IPS DF 4.7 (cell line): Measurements from ENCODE around the gene RELCH.

Experiments used
- DNase-seq: peaks from one replicate; pipeline ENCODE4 v3.0.0-alpha.2; 2013; ENCODE audit warnings: low spot score; ENCODE audit errors: extremely low read depth

Gene RELCH

GRCh38 chr18:62339106-62339988 lies 152.3 kb downstream of the RELCH start:
- DNase-seq: no peak

DNA sequence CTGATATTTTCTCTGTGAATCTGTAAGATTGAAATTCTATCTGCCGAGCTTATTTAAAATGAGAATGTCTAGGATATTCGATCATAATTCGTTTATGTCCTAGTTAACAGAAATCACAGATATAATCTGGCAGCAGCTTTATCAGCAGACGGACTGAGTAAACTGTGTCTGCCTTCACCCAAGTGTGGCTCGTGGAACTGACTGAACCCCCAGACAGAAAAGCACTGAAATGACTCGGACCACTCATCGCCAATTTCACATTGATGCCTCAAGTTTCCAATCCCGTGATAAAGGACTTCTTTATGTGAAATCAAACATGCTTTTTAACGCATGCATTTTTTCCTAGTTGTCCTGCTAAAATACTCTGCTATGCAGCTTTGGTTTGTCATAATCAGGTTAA lies 153.9 kb downstream of the RELCH start:
- DNase-seq: no peak

DNA sequence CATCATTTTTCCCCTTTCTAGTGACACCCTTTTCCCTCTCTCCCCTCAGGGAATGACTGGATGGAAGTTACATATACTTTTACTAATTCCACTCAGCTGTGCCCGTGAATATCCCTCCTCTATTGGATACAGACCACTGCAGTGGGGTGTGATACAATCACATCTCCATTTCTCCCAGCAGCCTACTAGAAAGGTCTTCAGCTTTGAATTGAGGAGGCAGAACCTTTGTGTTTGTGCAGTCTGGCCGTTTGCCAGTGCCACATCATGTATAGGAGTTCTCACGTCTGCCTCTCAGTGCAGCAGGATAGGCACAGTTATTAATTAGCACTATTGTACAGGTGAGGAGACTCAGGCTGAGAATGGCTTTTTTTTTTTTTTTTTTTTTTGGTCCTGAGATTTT lies 154.4 kb downstream of the RELCH start:
- no peak for DNase-seq

- no peak for DNase-seq
These were observed 155.8 kb downstream of the RELCH start for GRCh38 chr18:62342884-62343283.

DNA sequence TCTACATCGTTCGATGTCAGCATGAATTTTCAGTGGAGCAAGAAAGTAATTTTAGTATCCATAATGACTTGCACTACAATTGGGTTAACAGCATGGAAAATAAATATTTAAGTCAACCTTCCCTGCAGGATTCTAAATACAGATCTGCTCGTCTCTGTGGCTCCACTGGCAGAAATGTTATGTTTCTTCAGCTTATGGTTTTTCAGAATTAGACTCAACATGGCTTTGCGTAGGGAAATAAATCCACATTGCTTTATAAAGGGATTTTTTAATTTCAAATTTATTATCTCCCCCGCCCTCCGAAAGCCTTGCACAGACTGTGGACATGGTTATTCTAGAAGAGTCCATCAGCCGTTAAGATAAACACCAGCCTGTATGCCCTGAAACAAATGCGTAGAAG lies 156.3 kb downstream of the RELCH start:
- DNase-seq: no peak

DNA sequence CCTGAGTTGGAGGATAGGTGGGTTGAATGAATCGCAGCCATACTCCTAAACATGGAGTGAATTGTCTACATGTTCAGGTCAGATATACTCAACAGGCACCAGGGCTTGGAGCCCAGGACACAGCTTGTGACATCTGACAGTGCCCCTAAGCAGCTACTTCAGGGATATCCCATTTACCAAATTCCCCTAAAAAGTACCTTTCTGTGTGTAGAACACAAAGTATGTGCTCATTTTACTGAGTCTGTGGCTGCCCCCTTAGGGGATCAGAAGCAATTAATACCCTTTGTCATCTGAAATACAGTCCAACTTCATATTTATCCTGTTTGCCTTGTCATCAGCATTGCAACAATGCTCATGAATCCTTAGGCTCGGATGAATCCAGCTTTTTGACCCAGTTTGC lies 158.9 kb downstream of the RELCH start:
- no peak for DNase-seq

DNA sequence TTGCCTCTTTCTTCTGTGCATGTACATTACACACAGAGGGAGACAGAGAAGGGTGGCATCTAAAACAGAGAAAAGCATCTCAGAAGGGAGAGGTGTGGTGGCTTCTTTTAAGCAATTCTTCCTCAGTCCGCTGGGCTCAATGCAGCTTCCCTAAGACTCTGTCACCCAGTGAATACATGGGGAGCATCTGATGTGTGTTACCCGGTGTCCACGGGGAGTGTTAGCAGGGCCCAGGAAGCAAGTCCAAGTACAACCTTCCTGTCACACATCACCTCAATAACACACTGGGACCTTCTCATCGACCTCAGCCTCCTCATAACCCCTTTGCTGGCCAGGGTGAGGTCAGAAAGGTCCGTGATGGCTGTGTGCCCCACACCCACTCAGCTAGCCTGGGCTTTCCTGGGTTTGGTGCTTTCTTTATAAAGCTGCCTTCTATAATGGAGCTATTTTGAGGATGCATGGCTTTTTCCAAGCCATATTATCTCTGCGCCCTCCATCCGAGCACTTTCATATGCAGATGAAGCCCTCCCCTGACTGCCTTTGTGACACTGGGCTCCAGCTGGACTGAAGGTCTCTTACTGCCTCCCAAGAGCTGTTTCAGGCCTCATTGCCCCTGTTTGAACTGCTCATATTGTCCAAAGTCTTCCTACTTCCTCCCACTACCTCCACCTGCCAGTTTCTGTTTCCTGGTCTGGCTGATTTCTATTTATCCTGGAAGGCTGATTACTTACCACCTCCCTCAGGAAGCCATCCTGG lies 159.5 kb downstream of the RELCH start:
- no peak for DNase-seq

DNA sequence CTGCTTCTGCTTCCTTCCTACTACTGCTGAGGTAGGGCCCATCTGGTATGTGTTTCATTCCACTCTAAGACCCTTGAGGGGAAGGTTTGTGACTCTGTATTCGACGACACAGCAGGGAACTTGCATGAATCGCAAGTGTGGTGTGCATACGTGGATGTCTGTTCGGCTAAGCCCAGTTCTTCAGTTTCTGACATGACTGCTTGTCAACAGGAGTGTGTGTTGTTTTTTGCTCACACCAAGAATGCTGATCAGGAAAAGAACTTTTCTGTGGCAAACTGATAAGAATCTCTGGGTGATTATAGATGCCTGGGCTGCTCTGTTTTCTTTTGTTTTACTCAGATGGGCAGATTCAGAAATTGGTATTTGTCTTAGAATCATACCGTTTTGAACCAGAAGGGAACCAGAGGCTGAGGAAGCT lies 160.0 kb downstream of the RELCH start:
- DNase-seq: no peak

GRCh38 chr18:62348474-62348873 lies 161.4 kb downstream of the RELCH start:
- DNase-seq: no peak

DNA sequence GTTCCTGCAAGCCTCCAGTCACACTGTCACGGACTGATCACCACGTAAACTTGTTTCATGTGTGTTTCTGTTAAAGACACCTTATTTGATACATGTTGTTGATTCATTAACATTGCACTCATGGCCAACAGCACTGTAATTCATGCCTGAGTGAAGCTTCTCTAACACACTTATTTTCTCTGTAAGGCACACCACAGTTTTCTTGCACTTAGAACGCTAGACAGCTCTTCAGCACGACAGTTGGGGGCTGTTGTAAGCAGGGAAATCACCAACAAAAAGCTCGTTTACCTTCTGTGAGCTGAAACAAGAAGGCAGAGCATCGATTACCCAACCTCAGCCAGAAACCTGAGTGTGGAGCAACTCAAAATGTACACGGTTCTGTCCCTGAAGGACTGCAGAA lies 166.1 kb downstream of the RELCH start:
- no peak for DNase-seq

DNA sequence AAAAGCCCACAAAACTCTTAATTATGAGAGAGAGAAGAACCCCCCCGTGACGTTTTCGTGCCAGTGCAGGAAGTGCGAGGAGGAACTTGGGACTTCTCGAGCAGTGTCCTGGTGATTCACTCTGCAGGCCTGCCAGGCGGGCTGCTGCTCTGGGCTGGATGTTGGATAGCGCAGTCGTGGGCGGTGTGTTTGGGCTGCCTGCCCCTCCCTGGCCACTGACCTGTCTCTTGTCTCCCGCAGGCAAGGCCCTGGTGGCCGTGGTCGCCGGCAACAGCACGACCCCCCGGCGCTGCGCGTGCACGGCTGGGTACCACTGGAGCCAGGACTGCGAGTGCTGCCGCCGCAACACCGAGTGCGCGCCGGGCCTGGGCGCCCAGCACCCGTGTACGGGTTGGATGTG lies 167.1 kb downstream of the RELCH start:
- no peak for DNase-seq

- no peak for DNase-seq
These were observed 170.1 kb downstream of the RELCH start for GRCh38 chr18:62357079-62357719.
